ENCODE measurements around the gene TREX2.
"Not testable (repeated sequence)": the region's sequence is repeated elsewhere in the genome, so short reads cannot be mapped to it uniquely, and the experiment has no call there.

TREX2 gene

GRCh38 chrX:153406903-153407302, 39.0 kb downstream of the TREX2 start:
- DNase-seq: no peak

- no peak for DNase-seq
Measured at GRCh38 chrX:153406011-153406410, 39.8 kb downstream of the TREX2 start.

GRCh38 chrX:153405426-153405825, 40.4 kb downstream of the TREX2 start:
- no peak for DNase-seq

GRCh38 chrX:153404333-153404732, 41.5 kb downstream of the TREX2 start:
- not testable (repeated sequence) for DNase-seq

- no peak for DNase-seq
Measured at GRCh38 chrX:153401133-153401764, 44.6 kb downstream of the TREX2 start, which contains the start of gene PNMA6E. PNMA6E (minus strand) TSS chrX:153401350; CDS start chrX:153398849, 2,501 bp downstream.

DNA sequence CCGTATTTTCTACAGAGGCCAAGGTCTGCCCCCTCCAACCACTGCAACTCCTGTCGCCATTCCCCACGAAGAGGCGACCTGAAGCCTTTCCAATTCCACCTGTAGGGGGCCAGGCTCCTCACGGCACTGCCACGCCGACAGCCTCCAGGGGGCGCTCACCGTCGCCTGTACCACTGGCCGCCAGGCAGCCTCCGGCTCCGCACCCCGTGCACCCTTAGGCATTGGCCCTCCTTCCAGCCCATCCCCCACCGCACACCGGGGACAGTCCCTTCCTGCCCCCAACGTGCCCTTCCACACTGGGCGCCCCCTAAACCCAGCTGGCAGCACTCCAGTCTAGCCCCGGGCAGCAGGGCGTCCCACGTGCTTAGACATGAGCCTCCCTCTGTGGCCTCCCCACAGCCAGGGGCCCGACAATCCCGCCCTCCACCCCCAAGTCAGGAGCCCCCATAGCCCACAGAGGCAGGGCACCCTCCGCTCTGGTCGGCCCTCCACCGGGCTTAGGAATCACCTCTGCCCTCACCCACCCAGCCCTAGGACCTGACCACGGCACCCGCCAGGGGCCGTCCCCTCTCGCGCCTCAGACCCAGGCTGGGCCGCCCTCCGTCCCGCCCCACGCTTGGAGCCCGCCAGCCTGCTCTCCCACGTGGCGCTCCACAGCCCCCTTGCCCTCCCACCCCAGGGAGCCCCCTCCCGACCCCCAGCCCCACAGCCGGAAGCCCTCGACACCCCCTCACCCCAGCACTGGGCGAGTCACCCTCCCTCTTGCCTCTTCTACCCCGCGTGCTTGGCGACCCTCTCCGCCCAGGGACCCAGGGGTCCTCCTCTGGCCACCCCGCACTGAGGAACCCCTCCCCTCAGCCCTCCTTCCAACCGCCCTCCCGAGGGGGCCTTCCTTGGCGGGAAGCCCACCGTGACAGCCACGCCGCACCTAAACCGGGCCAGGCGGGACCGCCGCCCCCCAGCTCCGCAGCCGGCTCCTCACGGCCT, 45.4 kb downstream of the TREX2 start:
- DNase-seq: no peak

DNA sequence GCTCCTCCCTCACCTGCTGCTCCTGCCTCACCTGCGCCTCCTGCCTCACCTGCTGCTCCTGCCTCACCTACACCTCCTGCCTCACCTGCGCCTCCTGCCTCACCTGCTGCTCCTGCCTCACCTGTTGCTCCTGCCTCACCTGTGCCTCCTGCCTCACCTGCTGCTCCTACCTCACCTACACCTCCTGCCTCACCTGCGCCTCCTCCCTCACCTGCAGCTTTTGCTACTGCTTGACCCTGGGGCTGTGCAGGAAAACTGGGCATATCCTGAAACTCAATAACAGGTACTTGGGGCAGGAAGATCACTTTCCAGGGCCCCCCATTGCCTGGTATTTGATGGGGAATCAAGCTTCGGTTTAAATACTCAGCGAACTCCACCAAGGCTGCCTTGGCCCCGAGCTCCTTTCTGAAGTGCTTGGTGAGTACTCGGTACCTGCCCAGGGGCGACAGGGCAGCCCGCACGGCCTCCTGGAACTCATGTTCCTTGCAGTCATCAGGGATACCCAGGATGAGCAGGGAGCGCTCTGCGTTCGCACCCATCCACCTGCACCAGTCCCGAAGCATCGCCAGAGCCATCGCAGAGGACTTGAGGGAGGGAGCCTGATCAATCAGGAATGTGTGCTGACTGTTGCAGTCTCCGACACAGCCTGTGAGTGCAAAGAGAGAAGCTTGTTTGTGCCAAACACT, 47.4 kb downstream of the TREX2 start:
- no peak for DNase-seq

- no peak for DNase-seq
Measured at GRCh38 chrX:153397256-153397960, 48.4 kb downstream of the TREX2 start.

DNA sequence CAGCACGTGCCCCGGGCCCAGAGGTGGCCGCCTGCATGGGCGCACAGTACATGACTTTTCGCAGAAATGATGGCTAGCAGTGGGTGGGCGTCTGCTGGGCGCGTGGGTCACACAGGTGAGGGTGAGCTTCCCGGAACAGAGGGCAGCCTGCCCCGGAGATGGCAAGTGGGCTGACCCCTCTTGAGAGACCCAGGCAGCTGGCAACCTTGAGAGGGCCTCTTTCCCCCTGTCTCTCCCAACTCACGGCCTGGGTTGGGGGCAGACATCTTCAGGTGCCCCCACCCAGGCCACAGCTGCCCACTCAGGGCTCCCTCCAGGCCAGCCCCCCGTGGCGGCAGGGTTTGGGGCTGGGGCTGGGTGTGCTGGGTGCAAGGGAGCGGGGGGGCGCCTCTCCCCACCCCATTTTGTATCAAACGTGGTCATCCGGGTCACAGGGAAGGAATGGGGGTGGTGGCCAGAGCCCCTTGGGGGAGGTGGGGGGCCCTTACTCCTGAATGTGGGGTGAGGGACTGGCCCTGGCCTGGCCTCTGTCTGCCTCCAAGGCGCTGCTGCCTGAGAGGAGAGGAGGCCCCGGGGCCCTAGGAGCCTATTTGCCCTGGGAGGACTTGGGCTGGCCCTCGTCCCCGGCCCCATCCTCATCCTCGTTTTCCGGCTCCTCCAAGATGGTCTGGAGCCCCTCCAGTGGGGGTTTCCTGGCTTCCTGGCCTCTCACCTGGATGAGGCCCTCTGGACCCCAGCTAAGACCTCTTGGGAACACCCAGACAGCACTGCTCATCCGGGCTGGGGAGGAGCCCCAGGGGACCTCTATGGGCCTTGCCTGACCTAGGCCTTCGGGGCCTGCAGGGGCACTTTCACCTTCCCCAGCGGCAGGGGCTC, 49.3 kb downstream of the TREX2 start:
- no peak for DNase-seq

DNA sequence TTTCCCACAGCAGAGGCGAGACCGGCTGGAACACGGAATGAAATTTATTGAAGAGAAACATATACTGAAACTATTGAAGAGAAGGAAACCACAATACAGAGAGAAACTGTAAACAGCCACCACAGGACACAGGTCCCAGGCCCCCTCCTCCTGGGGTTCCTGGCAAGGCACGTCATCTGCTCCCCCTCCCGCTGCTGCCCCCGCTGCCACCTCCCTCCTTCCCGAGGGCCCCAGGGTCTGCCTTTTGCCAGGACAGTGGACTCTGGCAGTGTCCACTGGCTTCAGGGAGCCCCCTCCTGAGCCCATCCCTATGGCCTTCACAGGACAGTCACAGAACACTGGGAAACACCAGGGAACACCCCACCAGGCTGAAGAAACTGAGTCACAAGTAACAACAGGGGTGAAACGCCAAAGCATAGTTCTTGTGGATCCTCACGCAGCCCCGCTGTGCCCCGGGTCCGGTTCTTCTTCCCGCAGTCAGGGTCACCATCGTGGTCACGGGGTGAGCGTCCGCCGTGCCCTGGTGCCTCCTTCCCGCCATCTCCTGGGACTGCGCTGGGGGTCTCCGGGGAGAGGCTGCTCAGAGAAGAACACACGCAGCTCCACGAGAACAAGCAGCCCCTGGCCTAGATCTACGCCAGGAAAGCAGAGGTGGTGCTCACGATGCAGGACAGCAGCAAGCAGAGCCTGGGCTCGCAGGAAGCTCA, 50.1 kb downstream of the TREX2 start:
- DNase-seq: no peak

DNA sequence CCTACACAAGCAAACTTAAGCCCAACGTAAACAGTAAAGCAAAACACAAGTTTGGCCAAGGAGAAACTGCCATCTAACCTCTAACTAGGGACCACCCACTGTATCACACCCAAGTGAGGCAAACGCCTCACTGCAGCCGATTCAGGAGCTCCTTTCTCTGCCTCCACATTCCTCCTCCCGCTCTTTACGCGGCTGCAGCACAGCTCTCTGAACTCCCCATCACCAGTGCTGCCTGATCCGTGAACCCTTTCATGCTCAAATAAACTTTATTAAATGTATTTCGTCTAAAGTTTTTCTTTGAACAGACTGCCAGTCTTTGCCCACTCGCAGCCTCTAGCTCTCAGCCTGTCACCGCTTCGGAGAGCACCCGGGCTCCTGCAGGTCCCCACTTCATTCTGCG, 51.2 kb downstream of the TREX2 start:
- no peak for DNase-seq
